GM18873 (cell line): ENCODE measurements around the gene MAP2K5.
A peak's percentile ranks its signal among the peaks of the same experiment; 100 is the strongest.

ENCODE experiments used
- ATAC-seq: cut with Tn5 transposase; IDR thresholded peaks from one replicate; pipeline ENCODE4 v1.9.1; 2021; ENCODE audit warnings: mild to moderate bottlenecking, moderate library complexity, moderate number of reproducible peaks; ENCODE audit not compliant: unreplicated experiment, low FRiP score

Gene MAP2K5

DNA sequence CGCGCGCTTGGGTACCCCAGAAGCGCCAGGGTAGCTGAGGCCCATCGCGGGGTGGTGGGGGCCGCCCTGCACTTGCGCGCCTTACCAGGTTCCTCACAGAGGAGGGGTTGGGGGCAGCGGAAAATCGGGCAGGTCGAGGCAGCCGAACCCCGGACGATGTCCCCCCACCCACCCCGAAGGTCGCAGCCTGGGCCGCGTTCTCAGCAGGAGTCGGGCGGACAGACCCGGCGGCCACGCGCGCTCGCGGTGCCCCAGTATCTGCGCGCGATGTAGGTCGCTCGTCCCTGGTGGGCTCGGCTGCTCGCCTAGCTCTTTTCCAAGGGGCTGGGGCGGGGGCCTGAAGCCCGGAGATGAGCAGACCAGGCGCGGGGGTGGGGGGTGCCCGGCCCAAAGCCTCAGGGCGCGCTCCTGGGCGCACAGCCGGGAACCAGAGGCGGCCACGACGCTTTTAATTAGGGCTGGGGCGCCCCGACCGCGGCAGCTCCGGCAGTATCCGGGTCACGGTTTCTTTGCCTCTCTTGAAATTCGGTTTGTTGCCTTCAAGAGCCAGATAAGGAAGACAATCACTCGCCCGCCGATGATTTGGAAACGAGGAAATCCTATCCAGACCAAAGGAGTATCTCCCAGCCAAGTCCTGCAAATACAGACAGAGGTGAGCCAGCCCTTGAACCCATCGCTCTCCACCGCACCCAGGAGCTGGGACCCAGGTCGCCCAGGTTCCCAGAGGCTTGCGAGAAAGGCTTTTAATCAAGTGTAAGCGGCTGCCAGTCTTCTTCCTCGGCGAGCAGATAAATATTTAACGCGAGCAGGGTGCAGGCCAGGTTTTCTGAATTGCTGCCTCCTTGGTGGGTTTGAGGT is 287.4 kb downstream of the MAP2K5 start:
- ATAC-seq = no peak

DNA sequence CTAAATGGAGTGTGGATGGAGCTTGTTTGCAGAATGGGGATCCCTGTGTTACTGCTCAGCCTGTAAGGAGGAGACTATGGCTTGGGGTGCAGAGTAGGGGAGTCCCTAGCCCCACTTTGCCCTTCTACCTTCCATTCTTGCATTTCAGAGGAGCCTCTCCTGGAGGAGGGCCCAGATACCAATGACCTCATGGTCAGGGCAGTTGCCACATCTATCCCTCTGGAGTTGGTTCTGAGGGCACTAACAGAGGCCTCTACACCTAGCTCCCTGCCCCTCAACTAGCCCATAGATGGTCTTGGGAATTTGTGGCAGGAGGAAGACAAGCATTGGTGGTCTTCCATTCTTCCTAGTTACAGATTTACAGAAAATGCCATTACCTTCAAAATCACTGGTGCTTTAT is 288.9 kb downstream of the MAP2K5 start:
- no peak for ATAC-seq

DNA sequence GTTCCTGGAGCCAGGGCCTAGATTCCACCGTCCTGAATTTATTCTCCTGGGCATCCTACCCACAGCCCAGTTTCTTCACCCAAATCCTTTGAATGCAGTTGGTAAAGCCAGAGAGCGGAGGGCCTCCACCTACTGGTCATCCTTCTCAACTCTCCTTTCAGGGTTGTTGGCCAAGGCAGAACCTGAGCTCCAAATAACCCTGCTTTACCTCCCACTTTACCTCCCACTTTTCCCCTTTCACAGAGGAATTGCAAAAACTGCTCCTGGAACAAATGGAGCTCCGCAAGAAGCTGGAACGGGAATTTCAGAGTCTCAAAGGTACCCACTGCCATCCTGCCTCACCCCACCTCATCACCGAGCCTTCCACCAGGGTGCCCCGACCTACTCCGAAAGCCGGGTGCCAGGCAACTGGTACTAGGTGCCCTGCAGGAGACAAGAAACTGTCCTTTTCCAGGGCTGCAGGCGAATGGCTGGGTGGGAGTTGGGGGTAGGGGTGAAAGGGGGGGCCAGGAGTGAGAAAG is 289.6 kb downstream of the MAP2K5 start:
- ATAC-seq = no peak

DNA sequence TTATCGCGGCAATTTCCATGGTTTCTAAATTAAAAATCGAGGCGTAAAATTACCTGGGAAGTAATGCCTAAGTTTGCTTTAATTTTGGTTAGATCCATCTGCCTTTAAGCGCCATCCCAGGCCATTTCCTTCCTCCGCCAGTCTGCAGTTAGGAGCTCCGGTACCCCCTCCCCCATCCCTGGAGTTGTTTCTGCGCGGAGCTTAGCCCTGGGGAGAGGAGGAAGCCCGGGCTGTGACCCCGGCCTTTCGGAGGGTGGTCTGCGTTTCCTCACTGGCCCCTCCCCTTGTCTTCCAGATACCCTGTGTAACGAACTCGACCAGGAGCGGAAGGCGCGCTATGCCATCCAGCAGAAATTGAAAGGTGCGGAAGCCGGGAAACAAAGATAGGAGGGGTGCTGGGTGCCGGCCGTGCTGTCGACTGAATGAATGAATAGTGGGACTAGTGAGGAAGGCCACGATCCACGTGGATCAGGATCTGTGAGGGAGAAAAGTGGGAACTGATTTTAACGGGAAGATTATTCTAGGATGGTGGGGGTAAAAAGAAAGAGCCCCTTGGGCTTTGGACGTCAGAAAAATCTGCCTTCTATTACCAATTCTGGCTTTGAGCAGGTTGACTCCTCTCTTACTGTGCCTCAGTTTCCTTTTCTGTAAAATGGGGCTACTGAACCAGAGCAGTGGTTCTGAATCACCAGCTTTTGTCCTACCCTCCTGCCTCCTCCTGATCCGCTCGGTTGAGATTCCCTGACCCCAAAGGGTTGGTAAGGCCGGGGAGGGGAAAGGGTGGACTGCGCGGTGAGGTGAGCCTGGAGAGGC is 290.6 kb downstream of the MAP2K5 start:
- ATAC-seq = no peak

DNA sequence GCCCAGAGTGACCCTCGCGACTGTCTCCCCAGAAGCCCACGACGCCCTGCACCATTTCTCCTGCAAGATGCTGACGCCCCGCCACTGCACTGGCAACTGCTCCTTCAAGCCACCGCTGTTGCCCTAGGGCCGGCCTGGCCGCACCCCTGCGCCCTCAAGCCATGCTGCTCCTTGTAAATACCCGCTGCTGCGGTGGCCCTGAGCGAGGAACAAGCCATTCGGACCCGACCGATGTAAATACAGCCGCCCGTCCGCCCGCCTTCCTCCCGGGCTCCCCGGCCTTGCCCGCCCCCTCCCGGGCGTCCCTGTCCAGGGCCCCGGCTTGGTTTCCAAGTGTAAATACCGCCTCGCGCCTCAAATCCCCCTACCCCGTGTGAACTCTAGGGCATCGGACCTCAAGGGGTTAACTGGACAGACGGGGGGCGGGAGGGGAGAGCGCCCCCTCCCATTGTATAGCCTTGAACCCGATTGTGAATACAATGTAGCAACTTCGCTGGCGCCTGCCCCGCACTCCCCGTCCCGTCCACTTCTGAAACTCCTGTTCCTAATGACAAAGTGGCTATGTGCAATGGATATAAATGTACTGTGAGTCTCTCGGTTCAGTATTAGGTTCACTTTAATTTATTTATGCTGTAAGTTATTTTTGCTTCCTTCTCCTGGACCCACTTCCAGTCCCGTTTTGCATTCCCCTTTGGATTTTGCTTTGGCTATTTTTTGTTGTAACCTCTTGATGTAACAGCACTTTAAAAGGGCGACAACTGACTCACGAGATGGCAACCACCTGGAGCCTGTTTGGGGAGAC is 291.4 kb downstream of the MAP2K5 start:
- no peak for ATAC-seq

DNA sequence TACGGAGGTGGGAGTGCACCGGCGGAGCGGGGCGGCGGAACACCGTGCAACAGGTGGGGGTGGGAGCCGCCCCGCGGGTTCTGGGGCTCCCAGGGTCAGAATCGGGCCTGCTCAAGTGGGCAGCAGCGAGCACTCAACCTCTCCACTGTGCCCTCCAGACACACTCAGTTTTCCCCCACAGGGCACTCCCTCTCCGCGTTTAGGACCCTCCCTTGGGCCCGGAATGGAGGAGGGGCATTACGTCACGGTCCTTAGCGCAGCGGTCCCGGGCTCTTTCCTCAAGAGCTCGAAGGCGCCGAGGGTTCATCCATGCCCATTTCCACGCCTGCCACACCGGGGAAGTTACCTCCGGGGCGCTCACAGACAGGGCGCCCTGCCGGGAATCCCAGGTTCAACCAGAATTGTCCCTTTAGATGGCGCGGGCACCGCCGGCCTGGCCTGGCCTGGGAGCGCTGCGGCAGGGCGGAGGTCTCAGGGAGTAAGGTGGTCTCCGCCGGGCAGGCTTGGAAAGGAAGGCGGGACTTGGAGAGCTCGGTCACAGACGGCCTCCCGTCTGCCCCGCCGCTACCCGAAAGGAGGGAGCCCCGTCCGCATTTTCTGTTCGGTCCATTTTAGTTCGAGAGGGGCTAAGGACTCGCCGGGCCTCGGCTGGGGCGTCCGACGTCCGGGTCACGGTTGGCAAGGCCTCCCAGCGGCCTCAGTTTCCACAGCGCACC is 292.2 kb downstream of the MAP2K5 start:
- no peak for ATAC-seq

DNA sequence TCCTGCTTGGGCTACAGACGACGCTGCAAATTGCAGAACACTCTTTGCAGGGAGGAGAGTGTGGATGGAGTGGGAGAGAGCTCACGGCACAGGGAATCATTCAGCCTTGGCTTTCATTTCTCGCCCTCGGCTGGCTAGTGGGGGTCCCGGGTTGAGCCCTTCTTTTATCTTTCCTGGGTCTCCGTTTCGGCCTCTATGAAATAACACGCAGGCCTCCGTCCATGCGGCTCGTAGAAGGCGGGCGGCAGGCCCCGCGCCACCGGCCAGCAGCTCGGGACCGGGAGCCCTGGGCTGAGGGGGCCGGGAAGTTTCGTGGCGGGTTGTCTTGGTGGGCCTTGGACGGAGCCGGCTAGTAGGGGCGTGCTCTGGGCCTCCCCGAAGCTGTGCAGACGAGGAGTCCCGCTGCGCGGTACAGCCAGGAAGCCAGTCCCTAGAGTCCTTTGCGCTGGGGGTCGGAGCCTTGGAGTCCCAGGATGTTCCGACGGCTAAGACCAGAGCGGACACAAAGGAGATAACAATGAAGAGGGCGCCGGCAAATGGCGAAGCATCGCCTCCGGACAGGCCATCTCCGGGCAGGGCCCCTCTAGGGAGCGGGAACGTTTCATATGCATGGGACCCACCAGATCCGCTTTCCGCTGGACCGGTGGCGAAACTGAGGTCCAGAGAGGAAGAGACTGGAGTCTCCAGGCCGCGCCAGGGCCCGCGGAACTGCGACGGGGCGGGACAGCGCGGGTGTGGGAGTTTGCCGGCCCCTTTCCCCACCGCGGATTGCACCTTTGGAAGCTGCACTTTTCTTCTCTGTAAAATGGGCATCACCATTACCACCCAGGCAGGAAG is 293.0 kb downstream of the MAP2K5 start:
- no peak for ATAC-seq

DNA sequence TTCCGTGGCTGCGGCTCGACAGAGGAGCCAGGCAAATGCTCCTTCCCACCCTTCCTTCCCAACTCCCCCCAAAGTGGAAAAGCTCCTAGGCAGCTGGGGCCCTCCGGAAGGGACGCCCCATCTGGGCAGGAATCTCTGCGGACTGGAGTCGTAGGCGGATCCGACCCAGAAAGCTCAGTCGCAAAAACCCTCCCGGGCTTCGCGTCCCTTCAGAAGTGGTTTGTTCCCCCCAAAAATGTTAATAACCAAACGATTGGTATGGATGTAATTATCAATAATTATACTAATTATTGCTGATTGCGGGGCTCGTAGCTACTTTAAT is 293.6 kb downstream of the MAP2K5 start:
- ATAC-seq = no peak

DNA sequence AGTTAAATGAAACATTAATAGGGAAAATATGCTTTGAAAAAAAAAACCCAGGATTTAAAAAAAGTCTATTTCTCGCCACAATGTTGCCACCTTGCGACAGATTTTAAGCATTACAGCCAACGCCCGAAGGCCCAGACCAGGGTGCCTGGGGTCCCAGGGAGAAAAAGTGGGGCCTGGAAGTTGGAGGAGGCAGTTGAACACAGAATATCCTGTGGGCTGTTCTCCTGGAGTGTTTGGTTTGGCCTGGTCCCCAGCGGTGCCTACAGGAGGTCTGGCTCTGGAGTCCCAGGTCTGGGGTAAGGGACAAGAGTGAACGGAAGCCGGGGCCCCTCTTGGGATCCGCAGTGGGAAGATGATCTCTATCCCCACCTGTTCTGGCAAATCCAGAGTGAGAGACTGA is 294.0 kb downstream of the MAP2K5 start:
- no peak for ATAC-seq

DNA sequence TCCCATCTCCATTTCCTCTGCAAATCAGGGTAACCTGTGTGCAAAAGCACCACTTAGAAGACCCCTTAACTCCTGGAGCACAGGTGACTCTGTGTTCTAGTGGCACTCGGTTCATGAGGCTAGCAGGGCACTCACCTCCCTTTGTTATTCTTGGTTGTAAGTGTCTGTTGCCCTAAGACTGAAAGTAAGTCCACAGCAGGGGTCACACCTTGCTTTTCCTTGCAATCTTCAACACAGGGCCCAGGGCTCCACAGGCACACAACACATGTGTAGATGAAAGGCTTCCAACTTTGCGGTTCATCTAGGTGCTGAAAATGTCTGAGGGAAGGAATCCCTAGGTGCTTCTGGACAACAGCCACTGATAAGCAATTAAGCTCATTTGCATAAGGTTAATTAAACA is 294.5 kb downstream of the MAP2K5 start:
- ATAC-seq = no peak

DNA sequence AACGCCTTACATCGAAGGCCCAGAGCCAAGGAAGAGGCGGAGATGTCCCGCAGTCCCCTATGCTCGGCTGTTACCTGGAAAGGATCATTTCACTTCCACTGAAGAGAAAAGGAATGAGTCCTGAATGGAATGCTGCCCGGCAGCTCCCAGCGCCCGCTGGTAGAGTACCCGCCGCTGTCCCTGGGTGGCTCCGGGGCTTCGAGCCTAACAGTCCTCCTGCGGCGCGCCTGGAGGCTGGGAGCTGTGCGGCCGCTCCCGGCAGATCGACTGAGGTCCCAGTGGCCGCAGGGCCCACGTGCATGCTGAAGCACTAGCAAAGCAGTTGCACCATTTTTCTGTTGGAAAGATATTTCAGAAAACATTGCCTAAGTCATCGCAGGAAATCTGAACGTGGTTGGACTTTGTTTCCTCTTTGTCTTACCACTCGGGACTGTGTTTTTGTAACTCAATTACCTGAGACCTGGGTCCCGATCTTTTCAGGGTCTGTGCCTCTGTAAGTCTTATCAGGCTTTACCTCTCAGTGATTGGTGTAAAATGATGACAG is 296.4 kb downstream of the MAP2K5 start:
- no peak for ATAC-seq

DNA sequence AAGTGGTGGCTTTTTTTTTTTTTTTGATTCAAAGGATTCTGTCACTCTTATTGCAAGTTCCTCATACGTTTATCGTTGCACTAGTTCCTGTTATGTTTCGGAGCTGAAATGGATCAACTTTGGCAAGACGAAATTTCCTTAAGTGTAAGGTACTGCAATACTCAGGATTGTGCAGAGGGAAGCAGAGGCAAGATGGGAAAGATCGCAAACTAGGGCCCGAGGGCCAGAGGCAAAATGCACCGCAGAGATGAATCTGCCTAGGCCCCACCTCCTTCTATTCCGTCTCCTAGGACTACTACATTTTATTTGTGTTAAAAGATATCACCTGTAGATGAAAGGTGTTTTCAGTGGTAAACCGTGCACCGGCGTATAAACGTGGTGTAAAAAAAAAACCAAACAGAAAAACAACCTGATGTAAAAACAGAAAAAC is 297.0 kb downstream of the MAP2K5 start:
- ATAC-seq = peak; percentile 13

DNA sequence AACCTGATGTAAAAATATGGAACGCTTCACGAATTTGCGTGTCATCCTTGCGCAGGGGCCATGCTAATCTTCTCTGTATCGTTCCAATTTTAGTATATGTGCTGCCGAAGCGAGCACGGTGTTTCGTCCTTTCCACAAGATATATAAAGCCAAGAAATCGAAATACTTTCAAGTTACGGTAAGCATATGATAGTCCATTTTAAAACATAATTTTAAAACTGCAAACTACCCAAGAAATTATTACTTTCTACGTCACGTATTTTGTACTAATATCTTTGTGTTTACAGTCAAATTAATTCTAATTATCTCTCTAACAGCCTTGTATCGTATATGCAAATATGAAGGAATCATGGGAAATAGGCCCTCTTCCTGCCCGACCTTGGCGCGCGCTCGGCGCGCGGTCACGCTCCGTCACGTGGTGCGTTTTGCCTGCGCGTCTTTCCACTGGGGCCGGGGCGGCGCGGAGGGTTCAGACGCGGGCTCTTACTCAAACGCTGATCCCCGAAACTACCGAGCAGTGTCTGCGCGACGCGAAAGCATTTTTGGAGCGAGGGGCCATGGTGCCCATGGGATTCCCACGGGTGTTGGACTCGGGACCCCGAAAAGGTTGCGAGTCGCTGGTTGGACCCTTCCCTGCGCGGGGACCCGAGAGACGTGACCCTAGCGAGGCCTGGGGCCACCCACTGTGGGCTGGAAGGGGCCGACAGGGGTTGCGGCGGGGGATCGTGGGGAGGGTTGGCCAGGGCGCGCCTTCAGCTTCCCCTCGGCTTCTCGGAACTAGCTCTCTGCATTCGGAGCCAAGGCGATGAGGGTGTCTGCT is 297.6 kb downstream of the MAP2K5 start, which contains the start of gene RNU6-1:
Gene RNU6-1, minus strand, starts transcription at position 117 of the 820 bp plus-strand sequence.
- peak; percentile 74 for ATAC-seq

DNA sequence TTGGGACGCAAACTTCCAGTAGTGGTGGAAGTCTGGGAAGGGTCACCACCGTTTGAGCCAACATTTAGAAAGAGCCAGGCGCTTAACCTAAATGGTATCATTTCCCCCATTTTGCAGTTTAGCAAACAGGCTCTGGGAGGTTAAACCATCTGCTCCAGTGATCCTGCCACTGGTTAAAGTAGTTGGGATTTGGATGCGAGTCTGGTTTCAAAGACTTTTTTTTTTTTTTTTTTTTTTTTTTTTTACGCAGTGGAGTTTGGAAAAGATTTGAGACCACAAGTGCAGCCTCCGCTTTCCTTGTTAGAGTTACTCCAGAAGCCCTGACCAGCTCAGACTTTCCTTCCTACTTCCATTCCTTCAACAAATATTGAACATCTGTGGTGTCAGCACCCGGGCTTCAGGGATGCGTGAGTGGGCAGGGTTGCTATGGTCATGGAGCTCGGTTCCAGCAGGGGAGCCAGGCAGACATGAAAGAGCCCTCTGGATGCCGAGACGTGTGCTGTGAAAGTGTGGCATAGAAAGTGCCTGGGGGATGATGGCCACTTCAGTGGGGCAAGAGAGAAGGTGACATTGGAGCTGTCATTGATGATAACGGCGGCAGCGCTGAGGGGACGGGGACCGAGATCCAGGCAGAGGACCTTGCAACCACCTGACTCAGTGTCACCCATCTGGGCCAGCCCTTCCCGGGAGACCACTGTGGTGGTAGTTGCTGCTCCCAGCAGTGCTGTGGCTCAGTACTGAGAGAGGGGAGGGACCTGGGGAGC is 298.4 kb downstream of the MAP2K5 start:
- no peak for ATAC-seq

DNA sequence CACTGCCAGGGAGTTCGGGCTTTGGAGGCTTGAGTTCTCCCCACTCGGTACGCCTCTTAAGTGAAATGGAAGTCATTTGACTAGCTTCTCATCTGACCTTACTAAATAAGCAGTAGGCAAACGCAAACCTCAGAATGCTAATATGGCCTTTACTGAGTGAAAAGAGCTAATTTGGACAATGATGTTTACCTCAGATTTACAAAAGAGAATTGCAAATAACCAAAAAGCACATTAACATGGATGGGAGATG is 298.9 kb downstream of the MAP2K5 start:
- ATAC-seq = no peak

DNA sequence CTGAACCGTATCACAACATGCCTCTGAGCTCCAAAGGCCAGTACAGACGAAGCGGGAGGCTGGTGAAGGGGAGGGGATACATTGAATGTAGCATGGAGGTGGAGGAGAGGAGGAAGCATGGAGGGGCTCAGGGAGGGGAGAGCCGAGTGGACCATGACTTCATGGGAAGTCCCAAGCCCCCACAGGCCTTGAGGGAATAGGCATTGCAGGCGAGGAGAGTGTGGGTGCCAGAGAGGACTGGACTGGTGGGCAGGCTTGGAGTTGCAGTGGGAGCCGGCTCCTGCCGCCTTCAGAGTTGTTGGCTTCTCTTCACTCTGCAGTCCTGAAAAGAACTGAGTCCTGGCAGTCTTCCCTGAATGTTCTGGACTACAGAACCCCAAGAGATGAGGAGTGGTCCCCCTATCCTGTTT is 300.6 kb downstream of the MAP2K5 start:
- no peak for ATAC-seq

DNA sequence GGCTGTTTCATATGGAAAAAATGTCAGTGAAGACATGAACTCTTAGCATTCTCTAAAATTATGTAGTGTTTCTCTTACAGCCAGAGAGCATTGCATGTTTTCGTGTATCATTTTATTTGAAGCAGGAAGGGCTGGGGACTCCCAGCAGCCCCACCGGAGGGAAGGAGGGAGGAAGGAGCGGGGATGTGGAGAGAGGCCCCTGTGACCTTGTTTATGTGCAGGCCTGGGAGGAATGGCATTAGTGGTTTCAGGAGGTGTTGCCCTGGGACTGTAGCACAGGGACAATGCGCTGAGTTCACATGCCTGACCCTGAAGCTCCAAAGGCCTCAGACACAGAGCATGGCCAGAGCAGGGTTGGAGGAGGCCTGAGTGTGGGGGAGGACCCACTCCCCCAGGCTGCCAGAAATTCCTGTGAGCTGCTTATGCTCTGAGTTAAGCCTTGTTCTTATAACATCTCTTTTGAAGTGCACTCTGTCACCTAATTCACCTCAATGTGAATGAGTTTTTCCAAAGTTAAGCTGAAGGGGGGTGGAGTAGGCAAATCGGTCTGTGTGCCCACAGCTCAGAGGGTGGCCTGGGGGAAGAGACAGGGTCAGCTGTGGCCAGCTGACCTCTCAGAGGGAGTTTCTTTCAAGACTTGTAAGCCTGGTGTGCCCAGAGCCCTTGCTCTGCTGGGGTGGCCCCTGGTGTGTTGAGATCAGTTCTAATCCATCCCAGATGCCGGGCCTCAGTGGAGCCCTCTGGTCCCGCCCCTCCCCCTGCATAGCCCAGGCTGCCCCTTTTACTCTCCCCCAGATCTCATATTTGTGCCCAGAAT is 301.3 kb downstream of the MAP2K5 start:
- ATAC-seq = no peak
